ENCODE data around the gene C1orf74.

DNA sequence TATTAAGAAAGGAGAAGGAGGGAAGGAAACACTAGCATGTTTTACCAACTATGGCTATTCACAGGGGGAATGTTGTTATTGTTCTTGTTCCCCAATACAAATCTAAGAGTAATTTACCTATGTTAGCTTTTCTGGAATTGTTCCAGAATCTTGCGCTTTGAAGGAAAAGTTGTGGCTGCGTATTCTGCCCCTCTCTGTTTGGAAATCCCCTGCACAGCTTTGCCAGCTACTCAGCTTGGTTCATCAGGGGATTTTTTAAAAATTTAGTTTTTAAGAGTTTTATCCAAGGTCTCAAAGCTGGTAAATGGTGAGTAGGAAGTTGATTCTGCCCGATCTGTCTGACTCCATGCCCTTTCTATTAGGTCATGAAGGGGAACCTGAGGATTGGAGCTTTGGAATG, 31.1 kb upstream of the C1orf74 start:
- TF ChIP-seq CTCF (IDR thresholded peaks at IDR 0.05), result no peak
- TF ChIP-seq POLR2A (IDR thresholded peaks at IDR 0.05), result no peak
- no peak for TF ChIP-seq EP300 (IDR thresholded peaks at IDR 0.05)
